GM20000 (cell line): ENCODE data around the gene FOXL3.

Source experiments
- DNase-seq: peaks from one replicate; pipeline ENCODE4 v3.0.0; 2012; ENCODE audit warnings: low spot score
- TF ChIP-seq, protein P1 (sequence below): IDR thresholded peaks from 2 replicates; pipeline ENCODE4 v1.5.1; 2012; ENCODE audit warnings: mild to moderate bottlenecking, control low read depth; ENCODE audit errors: extremely low read depth, missing control alignments

Gene FOXL3

DNA sequence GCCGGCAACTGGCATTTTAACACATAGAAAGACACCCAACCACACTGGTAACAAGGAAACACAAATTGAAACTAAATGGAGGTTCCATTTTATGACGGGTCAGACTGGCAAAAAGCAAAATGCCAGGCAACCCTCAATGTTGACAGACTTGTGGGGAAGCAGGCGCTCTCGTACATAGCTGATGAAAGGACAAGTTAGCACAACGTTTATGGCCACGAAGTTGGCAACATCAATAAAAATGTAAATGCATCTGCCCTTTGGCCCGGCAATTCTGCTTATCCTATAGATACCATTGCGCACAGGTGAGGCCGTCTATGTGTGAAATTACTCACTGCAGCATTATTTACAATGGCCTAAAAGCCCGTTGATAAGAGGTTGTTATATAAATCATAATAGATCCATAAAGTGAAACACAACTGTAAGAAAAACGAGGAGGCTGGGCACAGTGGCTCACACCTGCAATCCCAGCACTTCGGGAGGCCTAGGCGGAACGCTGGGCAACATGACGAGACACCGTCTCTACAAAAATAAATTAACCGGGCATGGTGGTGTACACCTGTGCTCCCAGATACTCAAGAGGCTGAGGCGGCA lies 39.8 kb downstream of the FOXL3 start:
- TF ChIP-seq, protein P1, sequence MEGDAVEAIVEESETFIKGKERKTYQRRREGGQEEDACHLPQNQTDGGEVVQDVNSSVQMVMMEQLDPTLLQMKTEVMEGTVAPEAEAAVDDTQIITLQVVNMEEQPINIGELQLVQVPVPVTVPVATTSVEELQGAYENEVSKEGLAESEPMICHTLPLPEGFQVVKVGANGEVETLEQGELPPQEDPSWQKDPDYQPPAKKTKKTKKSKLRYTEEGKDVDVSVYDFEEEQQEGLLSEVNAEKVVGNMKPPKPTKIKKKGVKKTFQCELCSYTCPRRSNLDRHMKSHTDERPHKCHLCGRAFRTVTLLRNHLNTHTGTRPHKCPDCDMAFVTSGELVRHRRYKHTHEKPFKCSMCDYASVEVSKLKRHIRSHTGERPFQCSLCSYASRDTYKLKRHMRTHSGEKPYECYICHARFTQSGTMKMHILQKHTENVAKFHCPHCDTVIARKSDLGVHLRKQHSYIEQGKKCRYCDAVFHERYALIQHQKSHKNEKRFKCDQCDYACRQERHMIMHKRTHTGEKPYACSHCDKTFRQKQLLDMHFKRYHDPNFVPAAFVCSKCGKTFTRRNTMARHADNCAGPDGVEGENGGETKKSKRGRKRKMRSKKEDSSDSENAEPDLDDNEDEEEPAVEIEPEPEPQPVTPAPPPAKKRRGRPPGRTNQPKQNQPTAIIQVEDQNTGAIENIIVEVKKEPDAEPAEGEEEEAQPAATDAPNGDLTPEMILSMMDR = no peak
- no peak for DNase-seq

DNA sequence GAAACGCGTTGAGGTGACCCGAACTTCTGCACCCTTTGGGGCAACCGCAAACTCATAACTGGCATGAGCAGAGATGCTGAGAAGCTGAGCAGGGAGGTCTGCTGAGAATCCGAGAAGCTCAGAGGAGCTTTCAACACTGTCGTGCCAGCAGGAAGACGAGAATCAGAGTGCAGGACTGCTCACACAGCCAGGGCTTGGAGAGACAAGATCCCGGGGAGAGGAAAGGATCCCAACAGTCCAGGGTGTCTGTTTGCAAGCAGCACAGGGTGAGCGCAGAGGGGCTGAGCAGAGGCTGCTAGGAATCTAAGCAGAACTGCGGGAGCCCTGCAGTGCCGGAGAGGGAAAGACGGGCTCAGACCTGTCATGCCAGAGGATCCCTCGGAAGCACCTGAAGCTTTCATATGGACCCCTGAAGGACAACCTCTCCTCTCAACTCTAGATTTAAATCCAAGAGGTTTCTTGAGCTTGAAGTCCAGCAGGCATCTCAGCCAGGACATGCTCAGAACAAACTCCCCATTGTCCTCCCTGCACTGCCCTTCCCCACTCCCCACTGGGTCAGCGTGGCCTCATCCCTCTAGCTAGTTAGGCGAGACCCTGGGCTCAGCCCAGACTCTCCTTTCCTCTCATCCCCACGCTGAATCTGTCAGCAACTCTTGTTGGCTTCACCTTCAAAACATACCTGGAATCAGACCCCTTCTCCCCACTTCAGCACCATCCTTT lies 40.7 kb downstream of the FOXL3 start:
- TF ChIP-seq, protein P1 = no peak
- no peak for DNase-seq

DNA sequence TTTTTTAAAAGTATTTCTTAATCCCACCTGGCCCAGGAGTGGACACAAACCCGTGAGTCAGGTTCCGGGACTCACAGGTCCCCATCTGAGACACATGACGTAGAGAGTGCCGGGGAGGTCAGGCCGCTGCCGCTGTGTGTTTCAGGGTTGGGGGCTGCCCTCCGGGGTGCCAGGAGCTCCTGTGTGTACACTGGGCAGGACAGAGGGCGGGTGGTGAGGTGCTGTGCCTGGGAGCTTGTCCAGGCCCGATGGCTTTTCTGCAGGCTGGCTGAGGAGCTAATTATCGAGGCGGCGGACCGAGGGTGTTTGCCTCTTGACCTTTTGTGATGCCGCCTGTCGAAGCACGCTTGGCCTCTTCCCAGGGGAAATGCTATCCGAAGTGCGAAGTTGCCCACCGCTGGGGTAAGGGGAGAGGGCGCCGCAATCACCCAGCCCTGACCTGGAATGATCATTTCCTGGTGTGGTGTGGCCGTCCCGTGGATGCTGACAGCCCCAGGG lies 42.1 kb downstream of the FOXL3 start:
- TF ChIP-seq, protein P1 = no peak
- DNase-seq = no peak

DNA sequence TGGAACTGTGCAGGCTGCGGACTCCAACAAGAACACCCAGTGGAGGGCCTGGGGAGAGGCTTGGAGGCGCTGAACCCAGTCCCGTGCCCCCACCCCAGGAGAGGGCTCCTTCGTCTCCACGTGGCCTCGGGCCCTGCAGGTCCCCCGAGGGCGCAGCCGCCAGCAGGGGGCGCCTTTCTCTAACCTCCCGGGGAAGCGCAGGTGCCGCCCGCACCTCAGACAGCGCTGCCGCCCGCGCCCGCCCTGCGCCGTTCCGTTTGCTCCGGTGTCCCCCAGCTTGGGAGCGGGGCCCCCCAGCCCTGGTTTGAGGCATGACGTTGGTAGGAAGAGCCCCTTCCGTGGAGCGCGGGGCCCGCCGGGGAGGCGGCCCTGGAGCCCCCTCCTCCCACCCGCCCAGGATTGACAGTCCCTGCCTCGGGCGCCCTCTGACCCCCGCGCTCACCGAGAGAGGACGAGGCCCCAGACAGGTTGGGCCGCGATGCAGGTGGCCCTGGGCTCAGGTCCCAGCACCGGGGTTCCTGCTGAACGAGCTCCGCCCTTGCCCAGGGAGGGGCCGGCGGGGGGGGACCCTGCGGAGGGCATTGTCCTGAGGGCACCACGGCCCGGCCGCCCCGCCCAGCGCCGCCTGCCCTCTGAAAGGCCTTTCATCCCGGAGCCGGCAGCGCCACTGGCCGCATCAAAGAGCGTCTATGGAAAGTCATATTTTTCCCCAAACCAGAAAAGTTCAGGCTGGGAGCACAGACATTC lies 42.8 kb downstream of the FOXL3 start:
- DNase-seq = peak; percentile 80
- TF ChIP-seq, protein P1 = peak; percentile 17

DNA sequence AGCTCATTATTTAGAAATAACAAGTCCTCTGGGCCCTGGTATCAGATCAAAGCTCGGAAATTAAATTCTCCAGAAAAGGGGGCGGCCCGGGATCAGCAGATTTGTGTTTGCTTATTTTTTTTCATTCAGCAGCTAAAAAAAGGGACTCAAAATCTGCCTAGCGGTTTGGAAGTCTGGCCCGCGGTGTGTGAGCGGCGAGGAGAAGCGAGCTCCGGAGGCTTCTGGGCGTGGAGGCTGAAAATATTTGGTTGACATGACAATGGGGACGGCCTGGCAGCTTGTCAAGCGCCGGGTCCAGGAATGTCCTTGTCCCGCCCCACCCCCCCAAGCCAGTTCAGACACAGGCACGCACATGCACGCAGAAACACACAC lies 43.4 kb downstream of the FOXL3 start:
- no peak for DNase-seq
- TF ChIP-seq, protein P1 = no peak

DNA sequence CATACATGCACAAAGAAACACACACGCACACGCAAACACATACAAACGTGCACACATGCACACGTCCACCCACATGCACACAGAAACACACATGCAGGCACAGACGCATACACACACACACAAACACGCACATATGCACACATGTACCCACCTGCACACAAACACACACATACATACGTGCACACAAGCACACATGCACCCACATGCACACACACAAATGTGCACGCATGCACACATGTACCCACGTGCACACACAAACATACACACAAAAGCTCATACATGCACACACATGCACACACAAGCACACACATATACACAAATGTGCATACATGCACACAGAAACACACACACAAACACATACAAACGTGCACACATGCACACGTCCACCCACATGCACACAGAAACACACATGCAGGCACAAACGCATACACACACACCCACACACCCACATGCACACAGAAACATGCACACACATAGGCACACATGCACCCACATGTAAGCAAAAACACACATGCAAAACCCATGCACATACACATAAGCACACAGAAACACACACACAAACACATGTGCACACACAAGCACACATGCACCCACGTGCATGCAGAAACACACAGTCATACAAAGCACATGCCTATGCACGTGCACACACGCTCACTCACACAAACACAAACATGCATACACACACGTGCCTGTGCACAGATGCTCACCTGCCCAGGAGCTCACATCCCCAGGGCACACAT lies 44.8 kb downstream of the FOXL3 start:
- TF ChIP-seq, protein P1 = no peak
- no peak for DNase-seq
